ENCODE results near the gene SLC35F4.

The SLC35F4 gene

DNA sequence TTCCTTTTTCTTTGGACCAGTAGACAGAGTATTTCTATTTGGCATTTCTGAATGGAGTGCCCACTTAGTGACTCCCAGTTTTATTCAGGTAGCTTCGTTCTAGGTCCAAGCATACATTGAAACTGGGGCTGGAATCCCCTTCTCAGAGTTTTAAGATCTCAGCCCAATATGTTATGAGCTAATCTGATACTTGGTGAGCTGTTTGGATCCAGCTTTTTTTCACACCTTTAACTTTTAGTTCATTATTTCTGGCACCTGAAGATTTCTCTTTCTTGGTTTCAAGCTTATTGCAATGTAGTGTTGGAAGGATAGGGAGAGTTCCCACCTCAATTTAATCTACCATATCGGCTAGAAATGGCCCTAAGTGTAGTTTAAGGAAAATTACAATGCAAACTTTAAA is 318.8 kb downstream of the SLC35F4 start:
- in situ Hi-C loops (cut with HindIII; ENCODE audit: low pct_ligation_motif_present, low sequenced_read_pairs): no loop called here
- Histone ChIP-seq H3K36me3 (replicated peaks) (no peaks in the 10 kb centered on the region), H3K4me3 (ENCODE audit: low read depth, low read length) (no peak overlapping the region), H3K27me3 (replicated peaks) (no peaks in the 10 kb centered on the region), H3K27ac (no peak overlapping the region)
- DNase-seq: no peak
- TF ChIP-seq, protein P1, sequence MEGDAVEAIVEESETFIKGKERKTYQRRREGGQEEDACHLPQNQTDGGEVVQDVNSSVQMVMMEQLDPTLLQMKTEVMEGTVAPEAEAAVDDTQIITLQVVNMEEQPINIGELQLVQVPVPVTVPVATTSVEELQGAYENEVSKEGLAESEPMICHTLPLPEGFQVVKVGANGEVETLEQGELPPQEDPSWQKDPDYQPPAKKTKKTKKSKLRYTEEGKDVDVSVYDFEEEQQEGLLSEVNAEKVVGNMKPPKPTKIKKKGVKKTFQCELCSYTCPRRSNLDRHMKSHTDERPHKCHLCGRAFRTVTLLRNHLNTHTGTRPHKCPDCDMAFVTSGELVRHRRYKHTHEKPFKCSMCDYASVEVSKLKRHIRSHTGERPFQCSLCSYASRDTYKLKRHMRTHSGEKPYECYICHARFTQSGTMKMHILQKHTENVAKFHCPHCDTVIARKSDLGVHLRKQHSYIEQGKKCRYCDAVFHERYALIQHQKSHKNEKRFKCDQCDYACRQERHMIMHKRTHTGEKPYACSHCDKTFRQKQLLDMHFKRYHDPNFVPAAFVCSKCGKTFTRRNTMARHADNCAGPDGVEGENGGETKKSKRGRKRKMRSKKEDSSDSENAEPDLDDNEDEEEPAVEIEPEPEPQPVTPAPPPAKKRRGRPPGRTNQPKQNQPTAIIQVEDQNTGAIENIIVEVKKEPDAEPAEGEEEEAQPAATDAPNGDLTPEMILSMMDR (IDR thresholded peaks at IDR 0.05; ENCODE audit: low read depth, low read length, missing control alignments): no peak

- TF ChIP-seq, protein P1 (IDR thresholded peaks at IDR 0.05; ENCODE audit: low read depth, low read length, missing control alignments): peak; percentile 53
- Histone ChIP-seq H3K27ac (no peak overlapping the region), H3K36me3 (replicated peaks) (no peaks in the 10 kb centered on the region), H3K4me3 (ENCODE audit: low read depth, low read length) (no peak overlapping the region), H3K27me3 (replicated peaks) (no peaks in the 10 kb centered on the region)
- DNase-seq: peak; percentile 8
- in situ Hi-C loops (cut with HindIII; ENCODE audit: low pct_ligation_motif_present, low sequenced_read_pairs): no loop called here
Observed at GRCh38 chr14:57533214-57533613, 332.7 kb downstream of the SLC35F4 start.

- TF ChIP-seq, protein P1 (IDR thresholded peaks at IDR 0.05; ENCODE audit: low read depth, low read length, missing control alignments): no peak
- Histone ChIP-seq H3K4me3 (ENCODE audit: low read depth, low read length) (no peak overlapping the region), H3K36me3 (replicated peaks) (no peaks in the 10 kb centered on the region), H3K27me3 (replicated peaks) (no peaks in the 10 kb centered on the region), H3K27ac (no peak overlapping the region)
- in situ Hi-C loops (cut with HindIII; ENCODE audit: low pct_ligation_motif_present, low sequenced_read_pairs): no loop called here
- no peak for DNase-seq
Observed at GRCh38 chr14:57530571-57530970, 335.3 kb downstream of the SLC35F4 start.

- DNase-seq: no peak
- H3K27me3 ChIP-seq (replicated peaks): no peaks in the 10 kb centered on the region
- no peaks in the 10 kb centered on the region for H3K36me3 ChIP-seq (replicated peaks)
- TF ChIP-seq, protein P1 (IDR thresholded peaks at IDR 0.05; ENCODE audit: low read depth, low read length, missing control alignments): no peak
- in situ Hi-C loops (cut with HindIII; ENCODE audit: low pct_ligation_motif_present, low sequenced_read_pairs): no loop called here
- H3K27ac ChIP-seq: no peak overlapping the region
- H3K4me3 ChIP-seq (ENCODE audit: low read depth, low read length): no peak overlapping the region
Observed at GRCh38 chr14:57526942-57527341, 338.9 kb downstream of the SLC35F4 start.

- in situ Hi-C loops (cut with HindIII; ENCODE audit: low pct_ligation_motif_present, low sequenced_read_pairs): no loop called here
- no peaks in the 10 kb centered on the region for H3K36me3 ChIP-seq (replicated peaks)
- H3K4me3 ChIP-seq (ENCODE audit: low read depth, low read length): no peak overlapping the region
- TF ChIP-seq, protein P1 (IDR thresholded peaks at IDR 0.05; ENCODE audit: low read depth, low read length, missing control alignments): no peak
- H3K27me3 ChIP-seq (replicated peaks): no peaks in the 10 kb centered on the region
- H3K27ac ChIP-seq: no peak overlapping the region
- no peak for DNase-seq
Observed at GRCh38 chr14:57519043-57519442, 346.8 kb downstream of the SLC35F4 start.
